HL-60/S4 (cell line): ENCODE results near the gene LLGL1.

Source experiments
- in situ Hi-C: fragments of 300-500 bp; cut with MboI; formaldehyde crosslinking; loops from 2 replicates; pipeline ENCODE4 v1.14.3; 2022; ENCODE audit warnings: low sequenced_read_pairs

LLGL1 gene

GRCh38 chr17:18225121-18225641 is at the start of gene LLGL1:
TSS of gene LLGL1 (plus strand) at chr17:18225635. CDS start at chr17:18225683, 48 bp downstream.
- in situ Hi-C loops = no loop called here

GRCh38 chr17:18176176-18176575 is 49.3 kb upstream of the LLGL1 start:
- in situ Hi-C loops = no loop called here

DNA sequence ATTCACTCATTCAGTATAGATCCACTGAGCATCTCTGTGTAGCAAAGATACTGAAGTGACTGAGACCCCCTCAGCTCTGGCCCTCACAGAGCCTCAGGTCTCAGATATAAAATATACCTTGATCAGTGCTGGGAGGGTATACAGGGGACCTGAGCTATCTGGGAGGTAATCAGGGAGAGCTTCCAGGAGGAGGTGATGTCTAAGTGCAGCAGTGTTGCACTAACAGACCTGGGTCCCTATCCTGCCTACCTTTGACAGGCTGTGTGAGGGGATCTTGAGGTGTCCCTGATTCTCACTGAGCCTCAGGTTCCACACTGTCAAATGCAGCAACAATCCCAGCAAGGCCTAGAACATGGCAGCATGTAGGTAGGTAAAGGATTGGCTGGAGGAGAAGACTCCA is 48.3 kb upstream of the LLGL1 start:
- in situ Hi-C loops = no loop called here

GRCh38 chr17:18177722-18178121 is 47.7 kb upstream of the LLGL1 start:
- in situ Hi-C loops = no loop called here

DNA sequence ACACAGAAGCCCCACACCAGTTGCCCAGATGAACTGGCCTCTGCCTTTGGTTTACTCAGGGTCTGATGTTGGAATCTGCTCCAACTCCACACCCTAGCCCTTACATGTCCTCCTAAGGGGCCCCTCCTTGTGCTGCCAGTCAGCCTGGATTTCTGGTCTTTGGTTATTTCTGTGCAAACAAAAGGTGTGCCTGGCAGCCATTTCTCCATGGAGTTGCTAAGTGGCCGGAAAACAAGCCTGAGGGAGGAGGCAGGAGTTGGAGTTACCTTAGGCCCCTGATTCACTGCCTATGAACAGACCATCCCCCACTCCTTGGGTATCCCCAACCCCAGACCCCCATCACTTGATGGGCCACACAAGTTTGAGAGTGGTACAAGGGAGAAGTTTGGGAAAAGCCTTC is 46.2 kb upstream of the LLGL1 start:
- in situ Hi-C loops = no loop called here

DNA sequence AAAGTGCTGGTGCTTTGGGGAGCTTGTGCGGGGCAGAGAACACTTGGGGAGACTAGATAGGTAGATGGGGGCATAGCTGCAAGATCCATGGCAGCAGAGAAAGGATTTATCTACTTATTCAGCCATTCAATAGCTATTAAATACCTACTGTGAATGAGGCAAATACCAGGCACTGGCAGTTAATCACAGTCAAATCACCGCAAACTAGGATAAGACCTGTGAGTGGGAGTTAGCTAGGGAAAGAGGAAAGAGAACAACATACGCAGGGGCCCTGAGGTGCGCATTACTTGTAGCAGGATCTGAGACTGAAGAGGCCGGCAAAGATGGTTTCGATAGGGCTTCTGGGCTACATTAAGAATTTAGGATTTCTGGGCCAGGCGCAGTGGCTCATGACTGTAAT is 45.6 kb upstream of the LLGL1 start:
- in situ Hi-C loops = no loop called here

GRCh38 chr17:18181358-18181757 is 44.1 kb upstream of the LLGL1 start:
- in situ Hi-C loops = no loop called here

DNA sequence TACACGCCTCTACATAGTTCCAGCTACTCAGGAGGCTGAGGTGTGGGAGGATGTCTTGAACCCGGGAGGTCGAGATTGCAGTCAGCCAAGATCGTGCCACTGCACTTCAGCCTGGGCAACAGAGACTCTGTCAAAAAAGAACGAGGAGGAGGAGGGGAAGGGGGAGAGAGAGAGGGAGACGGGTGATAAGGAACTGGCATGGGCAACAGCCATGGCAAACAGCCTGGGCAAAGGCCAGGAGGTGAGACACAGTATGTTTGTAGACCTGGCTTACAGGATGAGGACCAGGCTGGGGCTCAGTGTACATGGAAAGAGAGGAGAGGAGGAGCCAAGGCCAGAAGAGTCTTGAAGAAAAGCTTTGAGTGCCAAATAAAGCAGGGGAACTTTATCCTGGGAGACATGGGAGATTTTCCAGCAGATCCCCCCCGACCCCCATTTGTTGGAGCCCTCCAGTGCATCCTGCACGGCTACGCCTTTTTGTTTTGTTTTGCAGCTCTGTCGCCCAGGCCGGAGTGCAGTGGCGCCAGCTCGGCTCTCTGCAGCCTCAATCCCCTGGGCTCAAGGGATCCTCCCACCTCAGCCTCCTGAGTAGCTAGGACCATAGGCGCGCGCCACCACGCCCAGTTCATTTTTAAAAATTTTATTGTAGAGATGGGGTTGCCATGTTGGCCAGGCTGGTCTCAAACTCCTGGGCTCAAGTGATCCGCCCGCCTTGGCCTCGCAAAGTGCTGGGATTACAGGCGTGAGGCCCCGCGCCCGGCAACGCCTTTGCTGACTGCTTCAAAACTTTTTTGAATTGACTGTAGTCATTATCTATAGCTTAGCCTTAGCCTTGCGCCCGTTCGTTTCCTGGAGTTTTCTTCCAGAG is 43.1 kb upstream of the LLGL1 start:
- in situ Hi-C loops = no loop called here

DNA sequence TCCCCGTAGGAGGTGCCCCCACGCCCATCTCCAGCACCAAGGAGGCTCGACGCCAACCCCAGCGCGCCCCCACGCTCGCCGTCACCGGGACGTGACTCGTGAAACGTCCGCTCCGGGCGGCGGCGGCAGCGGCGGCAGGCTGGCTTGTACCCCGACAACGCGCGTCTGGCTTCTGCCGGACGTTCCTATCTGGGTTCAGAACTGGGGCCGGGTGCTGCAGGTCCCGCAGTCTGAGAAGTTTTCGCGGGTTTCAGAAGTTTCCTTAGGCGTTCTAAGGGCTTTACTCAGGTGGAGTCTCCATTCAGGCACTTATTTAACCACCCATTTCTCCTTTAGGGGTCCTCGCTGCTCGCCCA is 42.5 kb upstream of the LLGL1 start:
- in situ Hi-C loops = no loop called here

- in situ Hi-C loops = no loop called here
Observed at GRCh38 chr17:18183334-18184142, 41.9 kb upstream of the LLGL1 start, which contains the start of gene ALKBH5. TSS of gene ALKBH5 (plus strand) at chr17:18183828. CDS start at chr17:18184244, 416 bp downstream.

DNA sequence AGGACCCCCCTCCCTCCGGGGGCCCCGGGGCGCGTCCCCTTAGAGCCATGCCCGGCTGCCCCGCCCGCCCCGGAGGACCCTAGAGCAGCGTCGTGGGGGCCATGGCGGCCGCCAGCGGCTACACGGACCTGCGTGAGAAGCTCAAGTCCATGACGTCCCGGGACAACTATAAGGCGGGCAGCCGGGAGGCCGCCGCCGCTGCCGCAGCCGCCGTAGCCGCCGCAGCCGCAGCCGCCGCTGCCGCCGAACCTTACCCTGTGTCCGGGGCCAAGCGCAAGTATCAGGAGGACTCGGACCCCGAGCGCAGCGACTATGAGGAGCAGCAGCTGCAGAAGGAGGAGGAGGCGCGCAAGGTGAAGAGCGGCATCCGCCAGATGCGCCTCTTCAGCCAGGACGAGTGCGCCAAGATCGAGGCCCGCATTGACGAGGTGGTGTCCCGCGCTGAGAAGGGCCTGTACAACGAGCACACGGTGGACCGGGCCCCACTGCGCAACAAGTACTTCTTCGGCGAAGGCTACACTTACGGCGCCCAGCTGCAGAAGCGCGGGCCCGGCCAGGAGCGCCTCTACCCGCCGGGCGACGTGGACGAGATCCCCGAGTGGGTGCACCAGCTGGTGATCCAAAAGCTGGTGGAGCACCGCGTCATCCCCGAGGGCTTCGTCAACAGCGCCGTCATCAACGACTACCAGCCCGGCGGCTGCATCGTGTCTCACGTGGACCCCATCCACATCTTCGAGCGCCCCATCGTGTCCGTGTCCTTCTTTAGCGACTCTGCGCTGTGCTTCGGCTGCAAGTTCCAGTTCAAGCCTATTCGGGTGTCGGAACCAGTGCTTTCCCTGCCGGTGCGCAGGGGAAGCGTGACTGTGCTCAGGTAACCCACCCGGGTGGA is 41.0 kb upstream of the LLGL1 start:
- in situ Hi-C loops = no loop called here

DNA sequence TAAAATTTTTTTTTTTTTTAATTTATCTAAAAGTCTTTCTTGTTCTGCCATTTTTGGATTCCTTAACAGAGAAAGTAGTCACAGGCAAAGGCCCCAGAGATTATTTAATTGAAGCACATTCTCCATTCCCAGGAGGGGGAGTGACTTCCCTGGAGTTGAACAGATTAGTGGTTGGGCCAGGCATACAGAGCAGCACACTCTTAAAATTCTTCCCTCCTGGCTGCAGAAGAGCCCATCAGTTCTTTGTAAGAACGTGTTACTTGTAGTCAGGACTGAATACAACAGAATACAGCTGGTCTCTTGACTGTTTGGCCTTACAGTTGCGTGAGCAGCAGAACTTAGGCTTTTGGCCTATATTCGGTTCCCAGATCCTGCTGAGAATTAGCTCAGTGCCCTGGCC is 40.0 kb upstream of the LLGL1 start:
- in situ Hi-C loops = no loop called here

GRCh38 chr17:18185832-18186626 is 39.4 kb upstream of the LLGL1 start:
- in situ Hi-C loops = no loop called here

DNA sequence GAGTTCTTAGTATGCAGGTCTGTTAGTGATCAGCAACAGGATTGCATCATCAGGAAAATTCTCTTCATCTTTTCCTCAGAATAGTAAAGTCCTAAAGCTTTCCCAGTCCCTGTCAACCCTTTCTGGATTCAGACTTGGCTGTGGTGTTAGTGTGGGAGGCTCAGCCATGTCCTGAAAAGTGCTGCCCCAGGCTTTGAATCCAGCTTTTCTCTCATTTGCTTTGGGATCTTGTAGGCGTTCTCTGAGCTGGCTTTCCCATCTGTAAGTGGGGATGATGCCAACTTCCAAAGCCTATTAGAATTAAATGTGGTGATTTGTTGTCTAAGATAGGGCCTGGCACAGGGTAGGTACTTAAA is 38.8 kb upstream of the LLGL1 start:
- in situ Hi-C loops = no loop called here

GRCh38 chr17:18187226-18187625 is 38.2 kb upstream of the LLGL1 start:
- in situ Hi-C loops = no loop called here

GRCh38 chr17:18187821-18188761 is 37.3 kb upstream of the LLGL1 start:
- in situ Hi-C loops = no loop called here

DNA sequence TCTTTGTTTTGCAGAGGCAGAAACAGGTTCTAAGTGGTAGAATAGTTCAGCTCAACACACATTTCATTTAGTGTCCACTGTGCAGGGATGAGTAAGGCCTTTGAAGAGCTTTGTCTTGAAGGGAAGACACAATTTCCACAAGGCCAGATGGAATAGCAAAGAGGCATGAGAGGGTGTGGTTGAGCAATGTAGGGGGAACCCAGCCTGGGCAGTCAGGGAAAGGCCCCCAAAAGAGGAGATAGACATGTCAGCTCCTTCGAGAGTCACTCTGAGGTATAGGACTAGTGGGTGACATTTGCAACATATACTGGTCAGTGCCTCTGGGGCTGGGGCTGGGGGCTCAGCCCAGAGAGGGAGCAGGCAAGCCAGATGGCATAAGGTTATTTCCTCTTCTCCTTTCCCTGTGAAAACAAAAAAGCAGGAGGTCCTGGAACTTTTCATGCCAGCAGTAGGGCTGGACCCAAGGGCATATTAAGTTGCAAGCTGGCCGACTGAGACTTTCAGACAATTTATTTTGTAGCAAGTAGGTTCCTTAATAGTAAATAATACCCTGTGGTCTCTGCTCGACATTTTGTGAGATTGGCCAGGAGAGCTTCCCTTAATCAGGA is 34.7 kb upstream of the LLGL1 start:
- in situ Hi-C loops = no loop called here

DNA sequence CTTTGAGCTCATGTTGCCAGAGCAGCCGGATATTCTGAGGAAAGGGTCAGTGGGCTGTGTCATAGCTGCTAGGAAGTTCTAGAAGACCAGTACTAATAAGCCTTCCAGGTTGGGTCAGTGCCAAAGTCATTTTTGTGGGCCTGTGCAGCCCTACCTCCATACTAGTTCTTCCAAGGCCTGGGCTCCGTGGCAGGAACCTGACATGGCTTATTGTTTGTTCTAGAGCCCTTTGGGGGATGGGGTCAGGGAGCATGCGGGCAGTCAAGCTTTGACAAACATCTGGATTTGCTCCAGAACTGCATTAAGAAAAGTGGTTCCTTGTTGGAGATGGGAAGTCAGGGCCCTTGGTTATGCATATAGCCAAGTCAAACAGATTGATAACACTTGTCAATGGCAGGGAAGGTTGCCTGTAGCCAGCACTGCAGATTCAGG is 34.2 kb upstream of the LLGL1 start:
- in situ Hi-C loops = no loop called here

- in situ Hi-C loops = no loop called here
Observed at GRCh38 chr17:18191967-18192366, 33.5 kb upstream of the LLGL1 start.
